Lower leg skin (tissue), 3 donors: ENCODE results near the gene GALNT1.

Source experiments
- CTCF ChIP-seq, 3 donors: fragments of 450-650 bp; IDR thresholded peaks; one replicate each; pipeline ENCODE4 v1.5.1; 2016; ENCODE audit warnings: antibody characterized with exemption in 3 of 3, mild to moderate bottlenecking in 3 of 3, moderate library complexity in 2 of 3
- POLR2A ChIP-seq, 2 donors: fragments of 450-650 bp; IDR thresholded peaks; one replicate each; pipeline ENCODE4 v1.6.1; 2016 to 2017; ENCODE audit warnings: antibody characterized with exemption in 2 of 2, mild to moderate bottlenecking in 1 of 2, moderate library complexity in 1 of 2

- no peak for TF ChIP-seq POLR2A (IDR thresholded peaks at IDR 0.05)
- TF ChIP-seq CTCF (IDR thresholded peaks at IDR 0.05), result no peak
Observed at GRCh38 chr18:35695384-35695783, 113.8 kb downstream of the GALNT1 start.
